ENCODE measurements around the gene BTBD19. TPM values are rescaled to one million over a fixed set of nuclear protein-coding genes. Genes with fewer than 3 reads are reported as not detected.
A peak's percentile ranks its signal among the peaks of the same experiment; 100 is the strongest.

The BTBD19 gene
- total and polyA plus RNA-seq, 9 of the 15 experiments (the other 6 are each of a cell fraction or from before 2014, with no cell fraction given): 0.22 to 2.0 (median 0.95) TPM

GRCh38 chr1:44808063-44808937, at the start of gene BTBD19 (continued):
- no peak for TF ChIP-seq TBP (optimal IDR thresholded peaks at IDR 0.05; ENCODE audit: low read depth, low read length)
- no peak for TF ChIP-seq ZNF121 (CRISPR knock-in tag; conservative IDR thresholded peaks at IDR 0.05)
- TF ChIP-seq, protein P1, sequence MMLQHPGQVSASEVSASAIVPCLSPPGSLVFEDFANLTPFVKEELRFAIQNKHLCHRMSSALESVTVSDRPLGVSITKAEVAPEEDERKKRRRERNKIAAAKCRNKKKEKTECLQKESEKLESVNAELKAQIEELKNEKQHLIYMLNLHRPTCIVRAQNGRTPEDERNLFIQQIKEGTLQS (IDR thresholded peaks at IDR 0.05): no peak
- TF ChIP-seq, protein P1 (CRISPR knock-in tag; conservative IDR thresholded peaks at IDR 0.05): no peak
- TF ChIP-seq, protein P2, sequence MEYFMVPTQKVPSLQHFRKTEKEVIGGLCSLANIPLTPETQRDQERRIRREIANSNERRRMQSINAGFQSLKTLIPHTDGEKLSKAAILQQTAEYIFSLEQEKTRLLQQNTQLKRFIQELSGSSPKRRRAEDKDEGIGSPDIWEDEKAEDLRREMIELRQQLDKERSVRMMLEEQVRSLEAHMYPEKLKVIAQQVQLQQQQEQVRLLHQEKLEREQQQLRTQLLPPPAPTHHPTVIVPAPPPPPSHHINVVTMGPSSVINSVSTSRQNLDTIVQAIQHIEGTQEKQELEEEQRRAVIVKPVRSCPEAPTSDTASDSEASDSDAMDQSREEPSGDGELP (CRISPR knock-in tag; IDR thresholded peaks at IDR 0.05; ENCODE audit: borderline replicate concordance): no peak; the same call in 1 of the 2 replicates
- no peak for TF ChIP-seq COPS2 (conservative IDR thresholded peaks at IDR 0.05)
- no peak for TF ChIP-seq TEAD1 (CRISPR knock-in tag; IDR thresholded peaks at IDR 0.05)
- no peak for TF ChIP-seq MAFF (IDR thresholded peaks at IDR 0.05; ENCODE audit: low read length)
- TF ChIP-seq RBM14 (IDR thresholded peaks at IDR 0.05; ENCODE audit: borderline replicate concordance, insufficient read depth, low read depth, low read length): no peak
- TF ChIP-seq ZSCAN32 (CRISPR knock-in tag; IDR thresholded peaks at IDR 0.05): 0 out of 2 replicates have a peak, but pooled peaks have one; percentile 14
- no peak for TF ChIP-seq SRSF1 (IDR thresholded peaks at IDR 0.05; ENCODE audit: low read depth, low read length)
- TF ChIP-seq TBL1XR1 (IDR thresholded peaks at IDR 0.05; ENCODE audit: low read length in 2 of 2): 0 out of 4 replicates have a peak, but pooled peaks of 1 of the 2 experiments have one; percentile 50
- TF ChIP-seq KAT8 (IDR thresholded peaks at IDR 0.05; ENCODE audit: low read depth): no peak
- no peak for TF ChIP-seq SETDB1 (IDR thresholded peaks at IDR 0.05; ENCODE audit: low read length)
- peak; percentile 74 for TF ChIP-seq ZFX (CRISPR knock-in tag; IDR thresholded peaks at IDR 0.05)
- TF ChIP-seq, protein P3, sequence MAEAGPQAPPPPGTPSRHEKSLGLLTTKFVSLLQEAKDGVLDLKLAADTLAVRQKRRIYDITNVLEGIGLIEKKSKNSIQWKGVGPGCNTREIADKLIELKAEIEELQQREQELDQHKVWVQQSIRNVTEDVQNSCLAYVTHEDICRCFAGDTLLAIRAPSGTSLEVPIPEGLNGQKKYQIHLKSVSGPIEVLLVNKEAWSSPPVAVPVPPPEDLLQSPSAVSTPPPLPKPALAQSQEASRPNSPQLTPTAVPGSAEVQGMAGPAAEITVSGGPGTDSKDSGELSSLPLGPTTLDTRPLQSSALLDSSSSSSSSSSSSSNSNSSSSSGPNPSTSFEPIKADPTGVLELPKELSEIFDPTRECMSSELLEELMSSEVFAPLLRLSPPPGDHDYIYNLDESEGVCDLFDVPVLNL (CRISPR knock-in tag; IDR thresholded peaks at IDR 0.05; ENCODE audit: low read depth): no peak
- TF ChIP-seq SREBF2 (CRISPR knock-in tag; IDR thresholded peaks at IDR 0.05): no peak
- peak; percentile 45; the same call in 1 of the 2 replicates for TF ChIP-seq HOMEZ (CRISPR knock-in tag; IDR thresholded peaks at IDR 0.05)
- peak; percentile 75 for TF ChIP-seq NR2C1 (IDR thresholded peaks at IDR 0.05)
- TF ChIP-seq NR2C1 (tag; IDR thresholded peaks at IDR 0.05): peak; percentile 80; the same call in 1 of the 2 replicates
- 0 out of 2 replicates have a peak, but pooled peaks have one; percentile 43 for TF ChIP-seq ZBTB33 (CRISPR knock-in tag; IDR thresholded peaks at IDR 0.05)

Data from K562 (cell line).